ENCODE results near the gene N4BP2L1.

DNA sequence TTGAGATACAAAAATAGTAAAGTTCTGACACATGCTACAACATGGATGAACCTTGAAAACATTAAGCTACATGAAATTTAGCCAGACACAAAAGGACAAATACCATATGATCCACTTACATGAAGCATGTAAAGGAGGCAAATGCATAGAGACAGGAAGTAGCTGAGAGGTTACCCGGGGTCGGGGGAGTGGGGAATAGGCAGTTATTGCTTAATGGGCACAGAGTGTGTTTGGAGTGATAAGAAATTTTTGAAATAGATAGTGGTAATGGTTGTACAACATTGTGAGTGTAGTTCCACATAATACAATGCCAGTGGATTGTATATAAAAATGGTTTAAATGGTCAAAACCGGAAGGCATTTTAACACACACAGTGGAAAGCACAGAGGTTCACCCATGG, 4.3 kb downstream of the N4BP2L1 start:
- no peak for TF ChIP-seq POLR2A (IDR thresholded peaks at IDR 0.05)
- TF ChIP-seq, protein P1, sequence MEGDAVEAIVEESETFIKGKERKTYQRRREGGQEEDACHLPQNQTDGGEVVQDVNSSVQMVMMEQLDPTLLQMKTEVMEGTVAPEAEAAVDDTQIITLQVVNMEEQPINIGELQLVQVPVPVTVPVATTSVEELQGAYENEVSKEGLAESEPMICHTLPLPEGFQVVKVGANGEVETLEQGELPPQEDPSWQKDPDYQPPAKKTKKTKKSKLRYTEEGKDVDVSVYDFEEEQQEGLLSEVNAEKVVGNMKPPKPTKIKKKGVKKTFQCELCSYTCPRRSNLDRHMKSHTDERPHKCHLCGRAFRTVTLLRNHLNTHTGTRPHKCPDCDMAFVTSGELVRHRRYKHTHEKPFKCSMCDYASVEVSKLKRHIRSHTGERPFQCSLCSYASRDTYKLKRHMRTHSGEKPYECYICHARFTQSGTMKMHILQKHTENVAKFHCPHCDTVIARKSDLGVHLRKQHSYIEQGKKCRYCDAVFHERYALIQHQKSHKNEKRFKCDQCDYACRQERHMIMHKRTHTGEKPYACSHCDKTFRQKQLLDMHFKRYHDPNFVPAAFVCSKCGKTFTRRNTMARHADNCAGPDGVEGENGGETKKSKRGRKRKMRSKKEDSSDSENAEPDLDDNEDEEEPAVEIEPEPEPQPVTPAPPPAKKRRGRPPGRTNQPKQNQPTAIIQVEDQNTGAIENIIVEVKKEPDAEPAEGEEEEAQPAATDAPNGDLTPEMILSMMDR (IDR thresholded peaks at IDR 0.05), result no peak
